ENCODE results near the gene HIGD2A. TPM values are rescaled to one million over a fixed set of nuclear protein-coding genes. Genes with fewer than 3 reads are reported as not detected.

The HIGD2A gene
- total and polyA plus RNA-seq, 10 of the 15 experiments (the other 5 are each of a cell fraction or from before 2014, with no cell fraction given) = 152 to 348 (median 194) TPM

GRCh38 chr5:176408590-176408989 lies 20.0 kb downstream of the HIGD2A start:
- TF ChIP-seq LARP7 (IDR thresholded peaks at IDR 0.05) (no peak), ATF3 (IDR thresholded peaks at IDR 0.05; ENCODE audit: borderline replicate concordance, extremely low read depth, low read depth, low read length) (no peak), NFIC (IDR thresholded peaks at IDR 0.05; ENCODE audit: low read depth, low read length) (no peak), BMI1 (IDR thresholded peaks at IDR 0.05; ENCODE audit: borderline replicate concordance) (no peak), ZBTB40 (IDR thresholded peaks at IDR 0.05; ENCODE audit: borderline replicate concordance) (no peak), BCL11A (IDR thresholded peaks at IDR 0.05; ENCODE audit: low read depth, low read length) (no peak)
- TF ChIP-seq, protein P1, sequence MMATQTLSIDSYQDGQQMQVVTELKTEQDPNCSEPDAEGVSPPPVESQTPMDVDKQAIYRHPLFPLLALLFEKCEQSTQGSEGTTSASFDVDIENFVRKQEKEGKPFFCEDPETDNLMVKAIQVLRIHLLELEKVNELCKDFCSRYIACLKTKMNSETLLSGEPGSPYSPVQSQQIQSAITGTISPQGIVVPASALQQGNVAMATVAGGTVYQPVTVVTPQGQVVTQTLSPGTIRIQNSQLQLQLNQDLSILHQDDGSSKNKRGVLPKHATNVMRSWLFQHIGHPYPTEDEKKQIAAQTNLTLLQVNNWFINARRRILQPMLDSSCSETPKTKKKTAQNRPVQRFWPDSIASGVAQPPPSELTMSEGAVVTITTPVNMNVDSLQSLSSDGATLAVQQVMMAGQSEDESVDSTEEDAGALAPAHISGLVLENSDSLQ (IDR thresholded peaks at IDR 0.05) = no peak
- DNase-seq (ENCODE audit: low read depth, low spot score) (no peak), FAIRE-seq (no peak), ATAC-seq (no peak)
- H3K9ac ChIP-seq (ENCODE audit: control insufficient read depth, insufficient read depth, low read length) = no peak overlapping the region
- H3K4me1 ChIP-seq (ENCODE audit: control insufficient read depth, insufficient read depth, low read length) = no peaks in the 10 kb centered on the region
- no peaks in the 10 kb centered on the region for H3K9me3 ChIP-seq (replicated peaks; ENCODE audit: control insufficient read depth, insufficient read depth, low read length)
- H3K4me2 ChIP-seq (ENCODE audit: control insufficient read depth, insufficient read depth) = no peak overlapping the region
- SMC1A ChIA-PET (ENCODE audit: uncharacterized antibody, unreplicated experiment) = no interaction called here
- no peak overlapping the region for H3K4me3 ChIP-seq
- H3K27me3 ChIP-seq (replicated peaks in 1 of 2; ENCODE audit: control insufficient read depth in 2 of 2, insufficient read depth in 2 of 2, low read length in 1 of 2) = no peaks in the 10 kb centered on the region
- no peaks in the 10 kb centered on the region for H3K79me2 ChIP-seq (ENCODE audit: control insufficient read depth, insufficient read depth, low read length)
- H2AFZ ChIP-seq (ENCODE audit: control insufficient read depth, low read depth, low read length) = no peak overlapping the region
- BruUV-seq (replicated peaks) = no TSS peak
- in situ Hi-C loops (cut with MboI) = no loop called here
- POLR2A ChIA-PET = interaction anchor here (0.6 kb wide), 2 partner anchors 9 to 240 kb away, joined by 5 to 7 read pairs; no protein-coding TSS in a partner anchor
- no peaks in the 10 kb centered on the region for H4K20me1 ChIP-seq (ENCODE audit: control insufficient read depth, insufficient read depth)
- RAD21 ChIA-PET (ENCODE audit: unreplicated experiment) = no interaction called here
- CTCF ChIA-PET = no interaction called here
- no peaks in the 10 kb centered on the region; a peak in 1 of 4 replicates for H3K36me3 ChIP-seq (ENCODE audit: control insufficient read depth in 2 of 2, insufficient read depth in 2 of 2, low read length in 1 of 2)
- intact Hi-C loops (cut with micrococcal nuclease; ENCODE audit: unreplicated experiment) = no loop called here
- 80% methylated on average over 5 of the region's 5 CpGs for WGBS (ENCODE audit: insufficient coverage, insufficient replicate concordance, low lambda C conversion rate, missing lambda C conversion rate)
- no peak overlapping the region for H3K27ac ChIP-seq (ENCODE audit: control insufficient read depth, insufficient read depth)
